Non-pigmented ciliary epithelial cell (primary cell): ENCODE data around the gene LTB4R.

Source experiments
- DNase-seq: peaks from one replicate; pipeline ENCODE4 v3.0.0-alpha.2; 2010; ENCODE audit warnings: low read depth

The LTB4R gene

DNA sequence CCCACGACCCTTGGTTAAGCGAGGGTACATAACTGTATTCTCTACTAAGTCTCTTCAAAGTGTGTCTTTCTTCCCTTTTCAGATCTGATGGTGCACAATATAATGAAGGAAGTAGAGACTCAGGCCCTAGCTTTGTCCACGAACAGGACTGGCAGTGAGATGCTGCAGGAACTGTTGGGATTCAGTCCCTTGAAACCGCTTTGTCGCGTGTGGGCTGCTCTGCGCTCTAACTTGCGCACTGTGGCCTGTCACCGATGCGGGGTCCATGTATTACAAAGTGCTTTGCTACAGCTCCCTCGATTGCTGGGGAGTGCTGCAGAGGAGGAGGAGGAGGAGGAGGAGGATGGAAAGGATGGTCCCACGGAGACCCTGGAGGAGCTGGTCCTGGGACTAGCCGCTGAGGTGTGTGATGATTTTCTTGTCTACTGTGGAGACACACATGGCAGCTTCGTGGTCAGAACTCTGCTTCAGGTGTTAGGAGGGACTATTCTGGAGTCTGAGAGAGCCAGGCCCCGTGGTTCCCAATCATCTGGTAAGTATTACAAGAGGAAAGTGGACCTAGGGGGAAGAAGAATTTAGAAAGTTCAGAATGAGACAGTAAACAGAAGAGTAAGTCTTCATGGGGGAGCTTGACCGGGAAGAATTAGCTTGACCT is 10.8 kb upstream of the LTB4R start:
- no peak for DNase-seq

DNA sequence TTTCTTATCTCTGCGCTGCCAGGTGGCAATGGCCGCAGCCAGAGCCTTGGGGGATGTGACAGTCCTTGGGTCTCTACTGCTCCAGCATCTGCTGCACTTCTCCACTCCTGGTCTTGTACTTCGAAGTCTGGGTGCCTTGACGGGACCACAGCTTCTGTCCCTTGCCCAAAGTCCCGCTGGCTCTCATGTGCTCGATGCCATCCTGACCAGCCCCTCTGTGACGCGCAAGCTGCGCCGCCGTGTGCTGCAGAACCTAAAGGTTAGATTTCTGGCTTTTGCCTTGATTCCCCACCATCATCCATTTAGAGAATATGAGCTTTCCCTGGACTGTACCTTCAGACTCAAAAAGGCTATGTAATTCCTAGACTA is 7.3 kb upstream of the LTB4R start:
- no peak for DNase-seq

DNA sequence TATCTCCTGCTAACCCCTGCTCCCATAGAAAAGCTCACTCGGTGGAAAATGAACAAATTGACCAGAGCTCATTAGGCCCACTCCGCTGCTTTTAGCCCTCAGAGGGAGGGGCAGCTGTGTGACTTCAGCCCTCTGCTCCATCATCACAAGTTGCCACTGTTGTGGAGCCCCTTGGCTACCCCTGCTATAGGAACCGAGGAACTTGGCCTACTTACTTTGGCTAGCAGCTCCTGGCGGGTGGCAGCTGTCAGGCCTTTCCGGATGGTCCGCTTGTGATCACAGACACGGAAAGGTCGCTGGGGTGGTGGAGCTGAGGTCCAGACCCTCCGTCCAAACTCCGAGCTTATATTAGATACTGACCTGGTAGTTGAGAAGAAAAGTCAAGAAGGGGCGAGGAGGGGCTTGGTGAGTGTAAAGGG is 4.1 kb upstream of the LTB4R start:
- no peak for DNase-seq

DNA sequence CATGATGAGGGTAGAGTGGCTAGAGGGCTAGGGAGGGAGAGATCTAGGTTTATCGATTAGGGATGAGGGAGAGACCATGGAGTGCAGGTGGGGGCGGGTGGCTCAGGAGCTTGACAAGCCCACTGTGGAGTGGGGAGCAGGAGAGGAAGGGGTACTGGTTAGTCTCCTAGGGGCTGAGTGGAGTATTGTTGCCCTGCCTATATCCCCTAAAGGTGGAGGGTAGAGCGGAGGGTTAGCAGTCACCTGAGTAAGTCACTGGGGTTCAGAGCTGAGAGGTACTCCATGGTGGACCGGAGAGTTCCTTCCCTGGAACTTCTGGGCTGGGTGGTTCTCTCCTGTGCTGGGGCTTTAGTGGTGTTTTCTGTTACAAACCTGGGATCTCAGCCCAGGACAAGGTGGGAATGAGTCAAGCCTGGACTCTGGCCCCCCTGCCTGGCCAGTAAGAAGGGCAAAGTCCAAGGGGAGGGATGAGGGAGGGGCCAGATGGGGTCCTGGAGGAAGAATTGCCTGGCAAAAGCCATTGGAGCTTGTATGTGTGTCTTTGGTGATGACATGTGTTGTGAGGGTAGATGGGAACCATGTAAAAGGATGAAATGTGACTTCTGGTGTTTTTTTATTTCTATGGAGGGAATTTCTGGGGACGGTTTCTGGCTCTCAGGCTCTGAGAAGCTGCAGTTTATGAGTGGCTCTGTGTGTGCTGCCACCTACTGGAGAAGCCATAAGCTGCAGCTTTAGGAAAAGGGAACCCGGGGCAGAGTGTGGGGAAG is 3.5 kb upstream of the LTB4R start, which contains the start of gene CIDEB:
Gene CIDEB, minus strand, starts transcription at position 403 of the 767 bp plus-strand sequence. Its CDS starts 119 bp downstream, at position 284.
- no peak for DNase-seq

DNA sequence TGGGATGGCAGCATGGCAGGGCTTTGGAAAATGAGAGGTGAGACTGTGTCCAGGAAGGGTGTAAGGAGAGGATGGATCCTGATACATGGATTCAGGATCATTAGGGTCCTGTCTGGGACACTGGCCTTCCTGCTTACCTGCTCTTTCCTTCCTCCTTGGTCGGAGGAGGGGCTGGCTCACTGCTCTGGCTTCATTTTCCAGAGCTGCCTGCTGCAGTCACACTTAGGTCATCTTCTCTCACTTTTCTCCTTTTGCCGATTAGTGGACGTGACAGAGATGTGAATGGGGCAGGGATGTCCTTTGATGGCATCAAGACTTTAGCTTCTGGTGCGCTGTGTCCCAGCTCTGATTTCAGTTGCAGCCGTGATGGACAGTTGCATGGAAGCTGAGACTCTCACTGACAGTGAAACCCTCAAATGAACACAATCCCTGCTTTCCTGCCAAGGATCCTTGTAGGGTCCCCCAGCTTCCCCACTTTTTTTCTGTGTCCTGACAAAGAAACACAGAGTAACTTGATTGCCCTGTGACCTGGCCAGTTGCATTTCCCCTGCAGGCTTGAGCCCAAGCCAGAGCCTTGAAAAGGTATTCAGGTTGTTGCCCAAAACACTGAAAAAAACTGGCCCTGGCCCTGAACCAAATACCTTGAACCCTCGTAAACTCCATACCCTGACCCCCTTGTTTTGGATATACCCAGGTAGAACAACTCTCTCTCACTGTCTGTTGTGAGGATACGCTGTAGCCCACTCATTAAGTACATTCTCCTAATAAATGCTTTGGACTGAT is 2.8 kb upstream of the LTB4R start:
- no peak for DNase-seq

DNA sequence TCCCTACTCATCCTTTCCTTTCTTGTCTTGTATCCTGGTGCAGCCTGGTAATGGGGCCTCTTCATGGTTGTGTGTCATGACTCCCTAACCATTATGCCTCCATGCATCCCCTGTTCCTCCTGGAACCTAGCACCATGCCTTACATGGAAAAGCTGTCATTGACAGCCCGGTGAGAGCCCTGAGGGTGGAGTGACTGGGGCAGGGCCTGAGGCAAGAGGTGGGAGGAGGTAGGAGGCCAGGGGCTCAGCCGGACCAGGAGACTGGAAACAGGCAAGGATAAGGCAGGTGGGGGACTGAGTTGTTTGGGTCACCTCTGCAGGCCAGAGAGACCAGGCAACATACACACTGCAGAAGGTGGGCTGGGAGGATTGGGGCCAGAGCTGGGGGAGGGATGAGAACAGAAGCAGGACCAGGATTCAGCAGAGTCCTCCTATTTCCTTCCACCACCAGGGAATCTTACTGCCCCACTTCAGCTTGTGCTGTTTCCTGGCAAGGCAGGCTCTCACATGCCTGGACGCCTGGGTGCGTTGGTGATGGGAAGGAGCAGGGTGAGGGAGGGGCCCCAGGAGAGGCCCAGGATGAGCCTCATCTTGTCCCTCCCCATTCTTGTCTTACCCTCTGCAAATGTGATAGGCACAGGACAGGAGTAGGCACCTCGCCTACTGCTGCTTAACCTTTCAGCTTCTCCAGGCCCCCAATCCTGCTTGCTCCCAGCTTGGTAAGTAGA is 1.6 kb upstream of the LTB4R start, which contains the start of gene LTB4R2:
Gene LTB4R2, plus strand, starts transcription at position 603 of the 727 bp plus-strand sequence. CDS start 525 bp downstream, outside the sequence.
- DNase-seq, result no peak

DNA sequence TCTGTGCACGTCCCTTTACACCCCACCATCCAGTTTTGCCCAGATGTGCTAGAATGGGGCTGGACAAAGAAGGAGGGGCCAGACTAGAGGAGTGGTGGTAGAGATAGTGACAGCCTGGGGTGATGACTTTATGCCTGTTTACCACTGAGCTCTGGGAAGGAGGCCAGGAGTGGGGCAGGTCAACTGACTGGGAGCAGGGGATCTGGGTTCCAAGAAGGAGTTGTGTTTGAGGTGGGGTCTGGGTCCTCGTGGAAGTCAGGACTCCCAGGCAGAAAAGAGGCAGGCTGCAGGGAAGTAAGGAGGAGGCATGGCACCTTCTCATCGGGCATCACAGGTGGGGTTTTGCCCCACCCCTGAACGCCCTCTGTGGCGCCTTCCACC is 1.0 kb upstream of the LTB4R start:
- DNase-seq, result no peak

DNA sequence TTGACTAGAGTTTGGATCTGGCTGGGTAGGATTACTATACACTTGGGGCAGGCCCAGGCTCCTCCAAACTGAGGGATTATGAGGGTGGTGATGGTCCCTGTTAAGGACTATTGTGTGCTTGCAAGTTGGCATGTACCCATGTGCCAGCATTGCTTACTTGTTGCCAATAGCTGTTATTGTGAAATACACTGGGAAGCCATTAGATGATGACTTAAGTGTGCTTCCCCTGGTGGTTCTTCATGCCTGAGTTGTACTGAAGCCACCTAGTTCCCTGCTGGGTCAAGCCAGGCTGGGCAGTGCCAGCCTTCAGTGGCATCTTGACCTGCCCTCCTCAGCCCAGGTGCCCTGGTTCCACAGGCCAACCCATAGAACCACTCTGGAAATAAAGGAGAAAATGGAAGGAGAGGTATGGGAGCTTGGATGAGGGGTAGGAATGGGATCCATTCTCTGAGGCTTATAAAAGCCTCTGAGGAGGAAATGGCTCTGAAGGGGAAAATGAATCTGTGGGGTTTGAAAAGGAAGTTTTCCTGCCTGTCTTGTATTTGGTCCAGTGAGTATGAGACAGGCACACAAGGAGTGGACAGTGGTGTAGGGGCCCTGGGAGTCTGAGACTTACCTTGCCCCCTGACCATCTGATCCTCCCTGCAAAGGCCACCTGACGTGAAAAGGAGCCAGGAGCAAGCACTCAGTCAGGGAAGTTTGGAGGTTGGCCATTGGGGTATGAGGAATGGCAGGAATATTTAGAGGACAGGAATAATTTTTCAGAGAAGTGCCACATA is 724 bp downstream of the LTB4R start:
- DNase-seq, result no peak

DNA sequence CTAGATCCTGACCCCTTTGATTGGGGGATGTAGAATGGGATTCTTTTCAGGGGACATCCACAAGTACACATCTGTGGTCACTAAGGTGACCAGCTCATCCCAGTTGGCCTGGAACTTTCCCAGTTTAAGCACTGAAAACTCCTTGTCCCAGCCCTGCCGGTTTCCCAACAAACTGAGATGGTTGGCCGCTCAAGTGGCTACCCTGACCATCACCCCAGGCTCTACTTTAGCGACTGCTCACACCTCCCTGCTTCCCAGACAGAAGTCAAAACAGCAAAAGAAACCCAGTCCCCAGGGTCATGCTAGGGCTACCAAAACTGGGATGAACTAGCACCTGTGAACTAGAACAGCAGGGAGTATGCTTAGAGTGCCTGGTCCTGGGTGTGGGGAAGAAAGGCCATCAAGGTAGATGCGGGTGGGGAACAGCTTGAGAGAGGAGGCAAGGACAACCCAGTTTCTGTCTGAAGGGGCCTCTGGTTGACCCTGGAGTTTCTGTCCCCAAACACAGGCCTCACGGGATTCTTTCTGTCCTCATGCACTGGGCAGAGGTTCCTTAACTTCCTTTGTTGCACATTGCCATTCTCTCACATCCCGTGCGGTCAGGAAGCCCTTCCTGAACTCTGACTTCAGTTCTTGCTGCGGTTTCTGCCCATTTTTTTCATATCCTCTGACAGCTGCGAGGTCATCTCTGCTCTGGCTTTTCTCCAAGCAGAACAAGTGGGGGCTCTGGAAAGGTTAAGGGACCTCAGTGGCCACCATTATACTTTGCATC is 1.6 kb downstream of the LTB4R start:
- DNase-seq, result no peak

DNA sequence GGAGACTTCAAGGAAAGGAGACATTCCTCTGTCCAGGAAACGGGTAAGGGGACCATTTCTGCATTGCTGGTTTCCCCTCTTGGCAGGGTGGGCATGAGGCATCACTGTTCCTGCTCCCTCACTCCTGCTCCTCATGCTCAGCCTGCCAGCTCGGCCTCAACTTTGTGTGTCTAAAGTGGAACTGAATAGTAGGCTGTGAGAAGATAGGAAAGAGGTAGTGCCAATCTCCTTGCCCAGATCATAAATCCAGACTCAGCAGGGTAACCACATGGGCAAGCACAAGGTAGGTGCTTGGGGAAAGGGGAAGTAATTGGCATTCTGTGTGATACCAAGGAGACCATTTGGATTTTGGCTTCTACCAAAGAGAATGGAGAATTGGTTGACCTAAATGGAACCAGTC is 2.6 kb downstream of the LTB4R start:
- no peak for DNase-seq

DNA sequence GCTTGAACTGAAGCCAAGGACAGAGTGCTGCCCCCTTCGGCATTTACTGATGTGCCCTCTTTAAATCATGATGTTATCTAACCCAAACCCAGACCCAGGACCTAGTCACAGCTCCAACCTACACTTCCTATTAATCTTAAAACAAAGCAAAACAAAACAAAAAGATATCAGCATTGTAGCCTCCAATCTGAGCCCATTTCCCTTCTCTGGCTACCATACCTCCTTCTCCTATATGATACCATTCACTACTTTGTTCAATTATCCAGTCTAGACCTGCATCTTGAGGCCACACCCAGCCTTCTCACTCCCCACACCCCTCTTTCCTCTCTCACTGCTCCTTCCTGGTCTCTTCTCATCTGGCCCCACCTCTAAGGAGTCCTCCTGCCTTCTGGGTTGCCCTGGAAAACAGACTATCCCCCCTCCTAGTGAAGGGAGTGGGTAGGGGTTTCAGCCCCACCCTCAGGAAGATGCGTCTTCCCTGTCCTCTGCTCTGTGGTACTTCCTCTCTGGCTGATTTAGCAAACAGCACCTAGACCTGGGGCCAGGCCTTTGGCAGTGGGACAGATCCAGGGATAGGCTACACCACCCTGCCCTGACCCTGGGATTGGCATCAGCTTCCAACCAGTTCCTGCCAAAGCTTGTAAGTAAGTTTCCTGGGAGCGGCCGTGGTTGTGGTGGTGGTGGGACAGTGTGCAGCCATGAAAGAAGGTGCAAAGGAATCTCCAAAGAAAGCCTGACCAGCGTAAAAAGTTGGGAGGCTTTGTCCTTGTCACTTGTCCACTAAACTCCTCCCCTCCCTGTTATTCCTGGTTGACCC is 3.3 kb downstream of the LTB4R start:
- no peak for DNase-seq

DNA sequence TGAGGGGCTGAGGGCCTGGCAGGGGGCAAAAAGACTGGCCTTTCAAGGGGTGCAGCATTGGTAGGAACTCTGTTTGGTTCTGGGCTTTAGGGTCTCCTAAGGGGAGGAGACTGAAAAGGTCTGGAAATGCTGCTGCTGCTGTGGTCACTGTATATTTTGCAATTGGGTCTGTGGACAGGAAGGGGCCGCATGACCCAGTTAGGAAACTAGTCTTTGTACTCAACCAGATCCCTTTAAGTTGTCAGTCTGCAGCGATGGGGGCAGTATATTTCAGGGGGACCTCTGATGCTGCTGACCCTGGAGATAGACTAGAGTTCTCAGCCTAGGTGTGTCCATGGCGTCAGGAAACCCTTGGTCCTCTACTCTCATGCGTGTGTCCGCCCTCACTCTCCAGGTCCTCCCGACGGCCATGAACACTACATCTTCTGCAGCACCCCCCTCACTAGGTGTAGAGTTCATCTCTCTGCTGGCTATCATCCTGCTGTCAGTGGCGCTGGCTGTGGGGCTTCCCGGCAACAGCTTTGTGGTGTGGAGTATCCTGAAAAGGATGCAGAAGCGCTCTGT is 4.0 kb downstream of the LTB4R start:
- DNase-seq, result no peak

DNA sequence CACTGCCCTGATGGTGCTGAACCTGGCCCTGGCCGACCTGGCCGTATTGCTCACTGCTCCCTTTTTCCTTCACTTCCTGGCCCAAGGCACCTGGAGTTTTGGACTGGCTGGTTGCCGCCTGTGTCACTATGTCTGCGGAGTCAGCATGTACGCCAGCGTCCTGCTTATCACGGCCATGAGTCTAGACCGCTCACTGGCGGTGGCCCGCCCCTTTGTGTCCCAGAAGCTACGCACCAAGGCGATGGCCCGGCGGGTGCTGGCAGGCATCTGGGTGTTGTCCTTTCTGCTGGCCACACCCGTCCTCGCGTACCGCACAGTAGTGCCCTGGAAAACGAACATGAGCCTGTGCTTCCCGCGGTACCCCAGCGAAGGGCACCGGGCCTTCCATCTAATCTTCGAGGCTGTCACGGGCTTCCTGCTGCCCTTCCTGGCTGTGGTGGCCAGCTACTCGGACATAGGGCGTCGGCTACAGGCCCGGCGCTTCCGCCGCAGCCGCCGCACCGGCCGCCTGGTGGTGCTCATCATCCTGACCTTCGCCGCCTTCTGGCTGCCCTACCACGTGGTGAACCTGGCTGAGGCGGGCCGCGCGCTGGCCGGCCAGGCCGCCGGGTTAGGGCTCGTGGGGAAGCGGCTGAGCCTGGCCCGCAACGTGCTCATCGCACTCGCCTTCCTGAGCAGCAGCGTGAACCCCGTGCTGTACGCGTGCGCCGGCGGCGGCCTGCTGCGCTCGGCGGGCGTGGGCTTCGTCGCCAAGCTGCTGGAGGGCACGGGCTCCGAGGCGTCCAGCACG is 4.7 kb downstream of the LTB4R start:
- no peak for DNase-seq

DNA sequence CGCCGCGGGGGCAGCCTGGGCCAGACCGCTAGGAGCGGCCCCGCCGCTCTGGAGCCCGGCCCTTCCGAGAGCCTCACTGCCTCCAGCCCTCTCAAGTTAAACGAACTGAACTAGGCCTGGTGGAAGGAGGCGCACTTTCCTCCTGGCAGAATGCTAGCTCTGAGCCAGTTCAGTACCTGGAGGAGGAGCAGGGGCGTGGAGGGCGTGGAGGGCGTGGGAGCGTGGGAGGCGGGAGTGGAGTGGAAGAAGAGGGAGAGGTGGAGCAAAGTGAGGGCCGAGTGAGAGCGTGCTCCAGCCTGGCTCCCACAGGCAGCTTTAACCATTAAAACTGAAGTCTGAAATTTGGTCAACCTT is 5.3 kb downstream of the LTB4R start:
- DNase-seq, result no peak

DNA sequence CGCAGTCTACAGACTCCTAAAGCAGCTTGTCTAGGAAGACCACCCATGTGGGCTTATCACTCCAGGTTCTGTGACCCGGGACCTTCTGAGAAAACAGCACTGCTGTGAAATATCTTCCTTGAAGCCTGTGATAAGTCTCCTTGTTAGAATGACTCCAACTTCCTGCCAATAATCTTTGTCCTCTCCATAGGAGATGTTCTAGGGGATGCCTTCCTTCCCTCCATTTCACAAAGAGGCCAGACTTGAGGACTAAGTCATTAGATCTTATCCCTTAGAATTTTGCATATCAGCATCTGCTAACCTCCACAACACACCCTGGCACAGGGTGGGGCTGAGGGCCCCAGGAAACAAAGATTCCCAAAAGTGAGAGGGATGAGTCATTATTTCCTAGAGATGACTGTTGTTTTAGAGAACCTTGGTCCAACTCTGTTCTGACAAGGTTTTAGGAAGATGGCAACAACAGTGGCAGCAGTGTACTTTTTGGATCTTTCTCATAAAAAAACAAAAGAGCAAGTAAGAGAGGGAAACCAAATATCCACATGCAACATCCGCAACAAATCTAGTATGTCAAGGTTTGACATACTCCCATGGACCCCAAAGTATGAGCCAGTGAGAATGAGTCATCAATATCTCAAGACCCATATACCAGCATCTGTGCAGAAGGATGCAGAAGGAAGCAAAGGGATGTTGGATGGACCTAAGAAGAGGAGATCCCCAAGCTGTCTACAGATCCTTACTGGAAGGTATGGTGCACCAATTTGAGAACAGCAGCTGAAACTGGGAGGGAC is 6.0 kb downstream of the LTB4R start:
- no peak for DNase-seq

DNA sequence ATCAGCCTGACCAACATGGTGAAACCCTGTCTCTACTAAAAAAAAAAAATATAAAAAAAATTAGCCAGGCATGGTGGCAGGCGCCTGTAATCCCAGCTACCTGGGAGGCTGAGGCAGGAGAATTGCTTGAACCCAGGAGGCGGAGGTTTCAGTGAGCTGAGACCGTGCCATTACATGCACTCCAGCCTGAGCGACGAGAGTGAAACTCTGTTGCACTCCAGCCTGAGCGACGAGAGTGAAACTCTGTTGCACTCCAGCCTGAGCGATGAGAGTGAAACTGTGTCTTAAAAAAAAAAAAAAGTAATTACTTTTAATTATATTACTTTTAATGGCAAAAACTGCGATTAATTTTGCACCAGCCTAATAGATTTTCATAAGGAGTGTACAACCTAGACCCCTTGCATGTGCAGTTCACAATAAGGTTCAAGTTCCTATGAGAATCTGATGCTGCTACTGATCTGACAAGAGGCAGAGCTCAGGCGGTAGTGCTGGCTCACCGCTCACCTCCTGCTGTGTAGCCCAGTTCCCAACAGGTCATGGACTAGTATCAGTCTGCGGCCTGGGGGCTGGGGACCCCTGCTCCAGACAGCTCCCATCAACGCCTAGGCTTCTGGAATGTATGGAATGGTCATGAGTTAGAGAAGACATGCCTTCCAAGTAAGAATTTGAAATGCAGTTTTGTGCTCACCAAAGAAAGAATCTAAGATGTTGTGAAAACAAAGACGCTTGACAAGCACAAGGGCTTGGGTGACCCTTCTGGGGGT is 10.1 kb downstream of the LTB4R start:
- no peak for DNase-seq

DNA sequence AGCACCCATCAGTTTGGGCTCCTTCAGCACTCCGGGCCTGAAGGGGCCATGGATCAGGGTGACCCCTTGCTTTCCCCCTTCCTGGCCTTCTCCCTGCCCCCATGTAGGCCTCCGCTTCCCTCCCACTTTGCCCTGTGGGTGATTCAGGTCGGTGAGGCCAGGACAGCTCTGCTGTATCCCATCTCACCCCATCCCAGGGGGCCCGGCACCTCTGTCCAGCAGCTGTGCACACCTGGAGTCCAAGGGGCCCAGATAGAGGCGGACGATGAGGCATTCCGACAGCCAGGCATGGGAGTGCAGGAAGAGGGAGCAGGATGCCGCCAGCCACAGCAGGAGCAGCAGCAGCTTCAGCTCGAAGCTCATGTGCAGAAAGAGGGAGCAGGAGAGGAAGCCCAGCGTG is 11.4 kb downstream of the LTB4R start:
- DNase-seq, result no peak
